HG03139 (cell line): Measurements from ENCODE around the gene RNF114.
"Not testable (repeated sequence)": the region's sequence is repeated elsewhere in the genome, so short reads cannot be mapped to it uniquely, and the experiment has no call there.

Experiments
- ATAC-seq: cut with Tn5 transposase; IDR thresholded peaks from one replicate; pipeline ENCODE4 v1.9.1; 2021; ENCODE audit not compliant: unreplicated experiment

Gene RNF114

DNA sequence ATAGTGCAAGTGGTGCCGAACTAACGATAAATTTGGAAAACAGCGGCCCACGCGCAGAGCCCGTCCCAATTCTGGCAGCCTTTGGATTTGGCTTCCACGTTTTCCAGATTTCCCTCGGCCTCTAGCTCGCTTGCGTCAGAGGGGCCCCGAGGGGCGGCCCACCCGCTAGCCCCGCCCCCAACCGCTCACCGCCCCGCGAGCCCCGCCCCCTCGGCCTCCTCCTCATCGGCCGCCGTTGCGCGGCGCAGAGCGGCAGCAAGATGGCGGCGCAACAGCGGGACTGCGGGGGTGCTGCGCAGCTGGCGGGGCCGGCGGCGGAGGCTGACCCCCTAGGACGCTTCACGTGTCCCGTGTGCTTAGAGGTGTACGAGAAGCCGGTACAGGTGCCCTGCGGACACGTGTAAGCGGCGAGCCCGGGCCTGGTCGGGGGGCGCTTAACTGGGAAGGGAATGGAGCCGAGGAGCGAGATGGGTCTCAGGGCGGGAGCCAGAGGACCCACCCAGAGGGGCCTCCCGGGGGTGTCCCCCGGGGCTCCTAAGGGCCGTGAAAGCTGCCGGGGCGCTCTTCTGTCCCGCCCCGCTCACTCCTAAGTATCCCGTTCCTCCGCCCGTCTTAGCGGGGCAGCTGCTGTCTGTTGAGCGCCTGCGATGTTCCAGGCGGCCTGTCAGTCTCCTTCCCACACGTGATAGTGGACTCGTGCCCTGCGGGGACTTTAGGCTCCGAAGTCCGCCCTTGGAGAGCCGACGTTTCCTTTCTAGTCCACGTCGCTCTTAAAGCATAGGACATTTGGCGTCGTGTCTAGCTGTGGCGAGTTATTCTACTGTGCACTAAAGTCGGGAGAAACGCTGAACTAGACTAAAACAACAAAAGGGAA lies at the start of gene RNF114:
TSS of gene RNF114 (plus strand) at position 245 of the 874 bp plus-strand sequence. CDS start at position 261, 16 bp downstream.
- ATAC-seq: peak; percentile 54

DNA sequence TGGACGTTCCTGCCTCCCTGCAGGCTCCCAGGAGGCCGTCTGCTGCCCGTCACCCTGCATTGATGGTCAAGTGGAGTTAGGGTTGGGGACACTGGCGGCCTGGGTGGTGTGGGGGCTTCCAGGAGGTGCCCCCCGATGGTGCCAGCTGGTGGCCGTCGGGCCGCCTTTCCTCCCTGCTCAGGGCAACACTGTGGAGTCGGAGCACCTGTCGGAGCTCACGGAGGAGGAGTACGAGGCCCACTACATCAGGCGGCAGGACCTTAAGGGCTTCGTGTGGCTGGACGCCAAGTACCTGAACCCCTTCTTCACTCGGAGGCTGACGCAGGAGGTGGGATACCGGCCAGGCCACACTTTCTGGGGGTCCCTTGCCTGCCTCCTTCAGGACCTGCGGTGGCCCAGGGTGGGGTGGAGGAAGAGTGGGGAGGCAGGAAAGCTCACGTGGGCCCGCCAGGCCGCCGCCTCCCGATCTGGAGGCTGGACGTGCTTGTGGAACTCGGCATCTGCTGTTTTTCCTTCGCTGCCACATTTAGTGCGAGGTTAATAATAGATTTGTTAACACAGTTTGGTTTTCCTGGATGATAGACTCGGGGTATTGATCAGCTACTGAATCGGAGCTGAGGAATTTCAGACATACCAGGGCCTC lies 49.5 kb upstream of the RNF114 start:
- no peak for ATAC-seq

DNA sequence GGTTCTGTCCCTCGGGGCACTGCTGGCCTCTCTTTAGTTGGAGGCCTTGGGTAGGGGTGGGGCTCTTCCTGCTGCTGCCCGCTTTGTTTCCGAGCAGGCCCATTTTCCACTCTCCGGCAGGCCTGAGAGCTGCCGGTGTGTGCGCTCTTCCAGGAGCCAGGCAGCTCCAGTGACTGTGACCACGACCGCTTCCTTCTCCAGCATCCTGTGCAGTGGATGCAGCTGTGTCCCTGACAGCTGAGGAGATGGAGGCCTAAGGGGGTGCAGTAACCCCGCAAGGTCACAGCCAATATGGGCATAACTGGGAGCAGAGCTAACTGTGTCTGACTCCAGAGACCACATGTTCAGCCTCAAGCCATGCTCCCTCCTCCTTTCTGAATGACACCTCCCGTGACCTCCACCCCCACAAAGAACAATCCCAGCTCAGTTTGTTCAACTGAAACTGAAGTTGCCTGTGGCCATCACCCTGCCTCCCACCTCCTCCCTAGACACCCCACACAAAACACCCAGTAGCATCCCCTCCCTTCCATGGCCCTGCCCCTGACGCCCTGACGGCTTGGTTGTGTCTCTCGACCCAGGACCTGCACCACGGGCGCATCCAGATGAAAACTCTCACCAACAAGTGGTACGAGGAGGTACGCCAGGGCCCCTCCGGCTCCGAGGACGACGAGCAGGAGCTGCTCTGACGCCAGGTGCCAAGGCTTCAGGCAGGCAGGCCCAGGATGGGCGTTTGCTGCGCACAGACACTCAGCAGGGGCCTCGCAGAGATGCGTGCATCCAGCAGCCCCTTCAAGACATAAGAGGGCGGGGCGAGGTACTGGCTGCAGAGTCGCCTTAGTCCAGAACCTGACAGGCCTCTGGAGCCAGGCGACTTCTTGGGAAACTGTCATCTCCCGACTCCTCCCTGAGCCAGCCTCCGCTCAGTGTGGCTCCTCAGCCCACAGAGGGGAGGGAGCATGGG lies 48.7 kb upstream of the RNF114 start:
- no peak for ATAC-seq

DNA sequence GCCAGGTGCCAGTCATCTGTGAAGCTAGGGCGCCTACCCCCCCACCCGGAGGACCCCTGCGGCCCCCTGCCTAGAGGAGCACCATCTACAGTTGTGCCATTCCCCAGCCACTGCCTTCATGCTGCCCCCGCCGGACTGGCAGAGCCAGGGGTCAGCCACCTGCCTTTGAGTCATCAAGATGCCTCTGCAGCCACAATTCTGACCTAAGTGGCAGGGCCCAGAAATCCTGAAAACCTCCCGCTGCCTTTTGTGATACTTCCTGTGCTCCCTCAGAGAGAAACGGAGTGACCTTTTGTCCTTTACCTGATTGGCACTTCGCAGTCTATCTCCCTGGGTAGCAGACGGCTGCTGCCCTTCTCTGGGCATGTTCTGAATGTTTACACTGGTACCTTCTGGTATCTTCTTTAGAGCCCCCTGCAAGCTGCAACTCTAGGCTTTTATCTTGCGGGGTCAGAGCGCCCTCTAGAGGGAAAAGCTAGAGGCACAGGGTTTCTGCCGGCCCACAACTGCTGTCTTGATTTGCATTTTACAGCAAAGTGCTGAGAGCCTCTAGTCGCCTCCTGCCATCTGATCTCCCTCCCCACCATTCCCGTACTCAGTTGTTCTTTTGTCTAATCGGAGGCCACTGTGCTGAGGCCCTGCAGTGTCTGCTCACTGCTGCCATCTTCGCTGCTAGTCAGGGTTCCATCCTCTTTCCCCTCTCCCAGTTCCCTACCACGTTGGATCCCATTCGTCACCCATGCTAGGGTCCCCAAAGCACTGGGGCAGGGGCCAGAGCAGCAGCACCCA lies 47.8 kb upstream of the RNF114 start:
- ATAC-seq: no peak

DNA sequence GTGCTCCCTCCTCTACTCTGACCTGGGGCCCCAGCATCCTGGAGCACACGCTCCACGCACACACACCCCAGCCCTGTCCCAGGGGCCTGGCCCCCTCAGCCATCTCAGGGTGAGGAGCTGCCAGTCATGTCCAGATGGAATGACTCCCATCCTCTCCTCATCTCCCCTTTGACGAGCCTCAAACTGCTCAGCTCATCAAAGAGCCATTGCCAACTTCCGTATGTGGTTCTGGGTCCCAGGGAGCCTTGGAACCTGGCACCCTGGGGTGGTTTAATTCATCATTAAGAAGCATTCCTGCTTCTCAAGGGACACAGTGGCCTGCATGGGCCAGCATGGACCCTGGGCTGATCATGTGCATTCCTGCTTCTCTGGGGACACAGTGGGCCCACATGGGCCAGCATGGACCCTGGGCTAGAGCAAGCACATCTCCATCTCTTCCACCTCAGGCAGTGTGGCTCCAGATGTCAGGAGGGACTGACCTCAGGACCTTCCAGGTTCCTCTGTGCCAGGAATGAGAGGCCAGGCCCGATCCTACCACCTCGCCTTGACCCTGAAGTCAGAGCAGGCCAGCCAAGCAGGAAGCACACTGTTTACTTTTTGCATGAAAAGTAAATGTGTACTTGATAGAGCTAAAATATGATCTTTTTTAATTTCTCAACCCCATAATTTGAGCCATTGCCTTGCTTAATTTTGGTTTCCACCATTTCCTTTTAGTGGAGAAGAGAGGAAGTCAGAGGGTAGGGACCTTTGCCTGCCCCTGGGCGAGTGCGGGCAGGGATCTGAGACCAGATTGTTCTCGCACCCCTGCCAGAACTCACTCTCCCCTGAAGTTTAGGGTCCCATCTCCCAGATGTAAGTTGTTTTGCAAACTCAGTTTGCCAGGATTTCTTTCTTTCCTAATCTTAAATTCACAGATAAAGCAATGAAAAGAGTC lies 46.9 kb upstream of the RNF114 start:
- ATAC-seq: no peak

DNA sequence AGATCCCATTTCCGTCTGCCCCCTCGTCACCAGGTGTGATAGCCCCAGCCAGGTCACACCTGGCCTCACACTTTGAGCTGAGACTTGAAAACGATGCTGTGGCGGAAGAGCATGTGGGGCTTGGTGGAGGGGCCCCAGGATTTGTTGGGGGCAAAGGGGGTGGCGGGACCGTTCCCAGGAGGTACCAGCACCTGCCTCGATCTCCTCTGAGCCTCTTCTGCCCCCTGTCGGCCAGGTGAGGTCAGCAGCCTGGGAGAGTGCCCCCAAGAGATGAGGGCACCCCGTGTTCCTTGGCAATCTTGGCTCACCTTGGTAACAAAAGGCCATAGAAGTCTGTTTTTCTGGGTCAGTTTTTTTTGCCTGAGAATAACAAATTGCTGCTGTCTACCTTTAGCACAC lies 46.3 kb upstream of the RNF114 start:
- no peak for ATAC-seq

DNA sequence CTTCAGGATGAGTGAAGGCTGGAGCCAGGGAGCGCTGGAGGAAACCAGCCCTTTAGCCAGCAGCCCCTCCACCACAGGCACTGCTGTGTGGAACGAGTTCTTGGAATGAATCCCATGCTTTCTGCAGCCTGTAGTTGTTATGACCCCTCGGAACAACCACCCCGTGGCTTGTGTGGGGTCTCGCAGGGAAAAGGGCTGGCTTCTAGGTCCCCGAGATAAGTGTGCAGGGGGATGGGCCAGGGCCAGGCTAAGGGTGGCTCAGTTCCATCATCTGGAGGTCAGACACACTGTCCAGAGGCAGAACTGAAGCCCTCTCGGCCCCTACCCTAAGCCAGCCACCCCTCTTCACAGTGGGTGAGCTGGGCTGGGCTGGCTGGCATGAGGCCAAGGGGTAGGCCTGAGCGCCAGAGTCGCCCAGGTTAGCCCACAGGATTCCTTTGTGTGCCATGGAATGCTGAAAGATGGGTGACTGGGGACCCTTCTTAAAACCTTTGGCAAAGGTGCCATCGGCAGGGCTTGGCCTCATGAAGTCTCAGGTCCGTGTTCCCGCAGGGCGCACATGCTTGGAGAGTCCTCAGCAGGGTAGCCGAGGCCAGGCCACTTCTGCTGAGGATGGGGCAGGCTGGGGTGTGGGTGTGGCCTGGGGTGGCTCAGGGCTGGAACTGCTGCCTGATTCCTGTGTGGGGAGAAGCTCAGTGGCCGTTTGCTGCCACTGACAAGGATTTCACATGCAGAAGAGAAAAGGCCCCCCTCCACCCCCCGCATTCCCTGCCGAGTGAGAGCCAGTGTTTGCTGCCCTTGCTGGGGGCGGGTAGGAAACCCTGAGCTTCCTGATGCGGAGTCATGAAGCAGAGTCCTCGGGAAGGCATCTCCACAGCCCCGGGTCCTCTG lies 45.5 kb upstream of the RNF114 start:
- no peak for ATAC-seq

- ATAC-seq: no peak
Observed at GRCh38 chr20:49891476-49892110, 44.6 kb upstream of the RNF114 start.

GRCh38 chr20:49892260-49892659 lies 43.9 kb upstream of the RNF114 start:
- no peak for ATAC-seq

DNA sequence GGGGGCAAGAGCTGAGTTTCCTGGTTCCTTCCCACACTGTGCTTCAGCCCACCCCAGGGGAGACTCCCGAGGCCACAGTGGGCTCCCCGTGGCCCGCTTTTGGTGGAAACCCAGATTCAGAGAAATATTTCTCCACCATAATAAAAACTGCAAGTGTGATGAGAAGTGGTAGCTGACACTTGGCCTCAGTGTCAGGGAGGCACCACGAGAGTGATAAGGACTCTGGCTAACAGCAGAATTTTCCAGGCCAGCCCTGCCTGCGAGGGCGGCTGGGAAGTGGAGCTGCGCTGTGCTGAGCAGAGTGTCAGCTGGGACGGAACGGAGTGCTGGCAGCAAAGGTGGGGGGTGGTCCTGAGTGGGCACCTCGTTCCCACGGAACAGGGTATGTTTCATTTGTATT lies 43.4 kb upstream of the RNF114 start:
- ATAC-seq: no peak

- ATAC-seq: no peak
Observed at GRCh38 chr20:49893242-49894072, 42.7 kb upstream of the RNF114 start.

DNA sequence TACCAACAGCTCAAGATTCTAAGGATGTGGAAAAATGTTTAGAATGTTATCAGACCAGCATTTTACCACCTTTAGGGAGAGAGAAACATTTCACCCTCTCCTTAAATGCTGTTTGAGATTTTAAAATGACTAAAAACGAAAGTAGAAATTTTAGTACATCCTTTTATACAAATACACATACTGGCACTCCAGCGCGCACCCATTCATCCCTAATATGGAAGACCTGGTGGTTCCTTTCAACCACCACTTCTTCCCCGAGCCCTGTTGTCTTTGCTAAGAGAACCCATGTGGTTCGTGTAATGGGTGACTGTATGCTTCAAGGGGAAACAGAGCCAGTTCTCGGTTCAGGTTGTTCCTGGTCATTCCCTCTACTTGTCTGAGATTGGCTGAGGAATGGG lies 42.1 kb upstream of the RNF114 start:
- ATAC-seq: no peak

- ATAC-seq: not testable (repeated sequence)
Observed at GRCh38 chr20:49895474-49896093, 40.6 kb upstream of the RNF114 start.

GRCh38 chr20:49896204-49896603 lies 40.0 kb upstream of the RNF114 start:
- no peak for ATAC-seq

GRCh38 chr20:49899541-49900383 lies 36.4 kb upstream of the RNF114 start:
- no peak for ATAC-seq

DNA sequence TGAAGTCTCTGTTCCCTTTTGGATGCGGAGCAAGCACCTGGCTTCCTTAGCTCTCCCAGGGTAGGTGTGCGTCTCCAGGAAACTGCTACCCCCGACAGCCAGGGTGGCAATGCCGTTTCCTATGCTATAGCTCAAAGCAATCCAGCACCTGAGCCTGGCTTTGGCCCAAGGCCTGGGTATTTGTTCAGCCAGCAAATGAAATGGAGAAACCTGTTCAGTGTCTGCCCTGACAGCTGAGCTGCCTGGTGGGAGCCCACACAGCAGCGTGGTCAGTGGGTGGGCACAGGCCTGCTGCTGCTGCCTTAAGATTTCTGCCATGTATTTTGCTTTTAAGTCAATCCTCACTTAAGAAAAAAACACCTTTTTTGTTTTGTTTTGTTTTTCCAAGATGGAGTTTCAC lies 34.6 kb upstream of the RNF114 start:
- no peak for ATAC-seq
